CD4-positive, alpha-beta T cell treated with Interleukin-4 for 4 hours (primary cell): ENCODE results near the gene CHAC1.

Experiments used
- DNase-seq: peaks from one replicate; pipeline ENCODE4 v3.0.0-alpha.2; 2020

The CHAC1 gene, protein sequence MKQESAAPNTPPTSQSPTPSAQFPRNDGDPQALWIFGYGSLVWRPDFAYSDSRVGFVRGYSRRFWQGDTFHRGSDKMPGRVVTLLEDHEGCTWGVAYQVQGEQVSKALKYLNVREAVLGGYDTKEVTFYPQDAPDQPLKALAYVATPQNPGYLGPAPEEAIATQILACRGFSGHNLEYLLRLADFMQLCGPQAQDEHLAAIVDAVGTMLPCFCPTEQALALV

DNA sequence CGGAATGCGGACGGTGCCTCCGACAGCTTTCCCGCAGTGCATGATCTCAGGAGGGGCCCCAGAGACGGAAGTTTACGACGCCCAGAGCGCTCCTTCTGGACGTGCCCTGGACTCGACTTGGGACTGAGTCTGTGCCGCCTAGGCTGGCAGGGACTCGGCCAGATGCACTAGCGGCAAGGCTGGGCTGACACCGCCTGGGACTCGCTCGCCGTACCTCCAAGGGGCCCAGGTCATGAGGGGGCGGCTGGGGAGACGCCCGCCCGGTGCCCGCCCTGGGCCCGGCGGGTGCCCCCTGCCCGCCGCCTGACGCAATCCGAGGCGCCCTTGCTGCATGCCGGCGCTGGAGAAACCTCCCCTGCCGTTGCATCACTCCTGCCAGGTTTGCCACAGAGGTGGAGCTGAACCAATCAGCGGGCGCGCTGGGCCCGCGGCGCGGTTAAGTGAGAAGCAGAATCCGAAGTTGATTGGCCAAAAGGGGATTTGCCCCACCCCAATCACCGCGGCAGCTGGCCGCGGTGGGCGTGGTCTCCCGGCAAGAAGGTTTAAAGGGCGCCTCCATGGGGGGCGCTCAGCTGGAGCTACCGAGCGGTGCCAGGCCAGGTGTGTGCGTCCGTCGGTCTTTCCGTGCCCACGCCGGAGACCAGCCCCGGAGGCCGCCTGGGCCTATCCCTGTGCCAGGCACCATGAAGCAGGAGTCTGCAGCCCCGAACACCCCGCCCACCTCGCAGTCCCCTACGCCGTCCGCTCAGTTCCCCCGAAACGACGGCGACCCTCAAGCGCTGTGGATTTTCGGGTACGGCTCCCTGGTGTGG lies at the start of gene CHAC1:
CHAC1 (plus strand) TSS at position 571 of the 812 bp plus-strand sequence; CDS start at position 684, 113 bp downstream.
- DNase-seq = peak; percentile 95

DNA sequence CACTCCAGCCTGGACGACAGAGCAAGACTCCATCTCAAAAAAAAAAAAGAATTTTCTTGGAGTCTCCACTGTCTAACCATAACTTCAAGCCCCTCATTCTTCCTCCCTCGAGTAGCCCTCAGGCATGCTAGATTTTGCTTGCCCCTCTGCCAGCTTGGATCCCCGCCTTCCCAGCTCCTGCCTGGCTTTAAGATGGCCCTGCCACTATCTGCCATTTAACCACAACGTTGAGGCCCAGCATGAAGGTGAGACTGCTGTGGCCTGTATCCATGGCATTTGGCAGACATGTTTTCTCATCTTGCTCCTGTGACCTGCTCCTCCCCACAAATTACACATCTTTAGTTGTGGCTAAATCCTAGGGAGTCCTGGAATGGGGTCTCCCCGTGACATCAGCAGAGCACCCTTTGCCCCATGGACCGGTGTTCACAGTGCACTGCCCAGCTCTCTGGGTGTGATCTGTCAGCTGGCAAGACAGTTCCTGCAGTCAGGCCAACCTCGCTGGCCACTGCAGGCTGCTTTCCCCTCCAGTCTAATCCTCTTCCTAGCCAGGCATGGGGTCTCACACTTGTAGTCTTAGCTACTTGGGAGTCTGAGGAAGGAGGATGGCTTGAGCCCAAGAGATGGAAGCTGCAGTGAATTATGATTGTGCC lies 48.6 kb upstream of the CHAC1 start:
- DNase-seq = no peak

DNA sequence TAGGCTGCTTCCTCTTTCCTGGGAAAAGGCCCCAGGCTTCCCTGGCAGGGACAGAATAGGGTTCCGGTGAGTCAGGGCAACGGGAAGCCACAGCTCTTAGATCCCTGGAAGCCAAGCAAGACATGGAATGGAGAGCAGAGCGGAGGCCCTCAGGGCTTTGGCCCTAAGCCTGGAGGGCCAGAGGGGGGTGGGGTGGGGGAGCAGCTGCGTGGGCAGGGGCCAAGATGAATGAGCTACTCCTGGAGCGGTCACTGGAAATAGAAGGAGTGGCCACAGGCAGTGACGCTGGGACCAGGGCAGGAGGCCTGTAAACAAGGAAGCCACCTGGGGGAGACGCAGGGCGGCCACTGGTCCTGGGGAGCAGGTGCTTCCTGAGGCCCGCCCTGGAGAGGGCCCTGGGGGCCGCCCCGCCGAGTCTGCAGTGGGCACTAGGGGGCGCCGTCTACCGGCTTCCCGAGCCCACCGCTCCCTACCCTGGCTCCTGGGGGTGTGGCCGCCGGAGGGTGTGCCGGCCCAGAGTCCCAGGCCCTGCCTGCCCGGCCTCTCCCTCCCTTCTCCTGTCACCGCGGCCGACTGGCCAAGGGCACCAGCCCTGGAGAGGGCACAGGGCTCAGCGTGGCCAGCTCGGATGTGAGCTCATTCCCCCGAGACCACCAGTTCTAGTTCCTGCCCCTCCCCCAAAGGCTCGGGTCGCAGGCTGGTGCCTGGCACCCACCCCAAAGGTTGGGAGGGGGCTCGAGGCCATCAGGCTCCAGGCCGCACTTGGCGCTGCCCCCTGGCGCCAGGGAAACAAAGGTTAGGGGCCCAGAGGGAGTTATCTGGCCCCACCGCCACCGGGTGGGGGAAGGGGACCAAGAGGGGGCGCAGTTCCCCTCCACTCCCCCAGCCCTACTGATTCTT lies 46.9 kb upstream of the CHAC1 start:
- DNase-seq = peak; percentile 46

DNA sequence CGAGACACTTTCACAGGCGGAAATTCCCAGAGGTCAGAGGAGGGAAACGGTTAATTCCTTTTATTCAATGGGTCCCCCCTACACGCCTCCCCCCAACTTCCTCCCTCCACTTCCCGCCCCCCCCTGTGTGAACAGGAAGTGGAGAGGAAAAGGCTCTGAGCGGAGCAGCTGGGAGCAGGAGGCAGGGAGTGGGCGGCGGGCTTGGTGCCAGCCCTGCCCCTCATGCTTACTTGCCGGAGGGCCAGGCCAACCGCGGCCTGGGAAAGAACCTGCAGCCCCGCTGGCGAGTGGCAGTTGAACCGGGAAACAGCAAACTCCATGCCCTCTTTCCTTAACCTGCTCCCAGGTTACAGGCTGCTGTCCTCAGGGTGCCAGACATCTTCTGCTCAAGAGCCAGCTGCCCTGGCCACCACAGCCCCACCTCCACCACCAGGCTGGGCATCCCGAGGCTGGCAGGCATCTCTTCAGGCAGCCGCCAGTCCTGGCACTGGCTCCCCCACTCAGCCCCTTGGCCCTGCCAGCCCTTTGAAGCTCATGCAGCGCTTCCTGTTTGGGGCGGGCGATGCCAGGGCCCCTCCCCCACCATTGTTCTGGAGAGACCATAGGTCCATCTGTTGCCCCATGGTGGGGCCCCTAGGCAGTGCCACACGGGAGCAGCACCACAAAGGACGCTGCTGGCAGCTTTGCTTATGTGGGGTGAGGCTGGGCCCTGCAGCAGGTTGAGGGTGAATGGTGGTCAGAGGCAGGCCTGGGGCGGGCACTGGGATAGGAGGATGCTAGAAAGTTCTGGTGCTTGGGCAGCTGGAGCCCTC lies 46.1 kb upstream of the CHAC1 start:
- DNase-seq = peak; percentile 48

DNA sequence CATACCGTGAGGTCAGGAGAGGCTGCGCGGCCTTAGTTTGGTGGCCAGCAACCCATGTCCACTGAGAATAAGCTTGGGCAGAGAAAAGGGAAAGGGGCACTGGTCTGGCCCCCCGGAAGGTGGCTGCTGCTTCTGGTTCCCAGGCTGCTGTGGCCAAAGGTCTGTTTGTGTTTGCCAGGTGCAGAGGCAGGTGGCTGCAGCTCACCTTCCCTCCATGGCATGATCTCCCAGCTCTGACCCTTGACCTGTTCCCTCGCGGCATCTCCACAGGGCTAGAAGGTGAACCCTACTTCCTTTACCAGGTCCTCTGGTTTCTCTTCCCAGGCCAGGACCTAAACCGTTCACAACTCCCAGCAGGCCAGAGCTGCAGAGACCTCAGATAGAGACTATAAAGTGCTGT lies 45.2 kb upstream of the CHAC1 start:
- no peak for DNase-seq

DNA sequence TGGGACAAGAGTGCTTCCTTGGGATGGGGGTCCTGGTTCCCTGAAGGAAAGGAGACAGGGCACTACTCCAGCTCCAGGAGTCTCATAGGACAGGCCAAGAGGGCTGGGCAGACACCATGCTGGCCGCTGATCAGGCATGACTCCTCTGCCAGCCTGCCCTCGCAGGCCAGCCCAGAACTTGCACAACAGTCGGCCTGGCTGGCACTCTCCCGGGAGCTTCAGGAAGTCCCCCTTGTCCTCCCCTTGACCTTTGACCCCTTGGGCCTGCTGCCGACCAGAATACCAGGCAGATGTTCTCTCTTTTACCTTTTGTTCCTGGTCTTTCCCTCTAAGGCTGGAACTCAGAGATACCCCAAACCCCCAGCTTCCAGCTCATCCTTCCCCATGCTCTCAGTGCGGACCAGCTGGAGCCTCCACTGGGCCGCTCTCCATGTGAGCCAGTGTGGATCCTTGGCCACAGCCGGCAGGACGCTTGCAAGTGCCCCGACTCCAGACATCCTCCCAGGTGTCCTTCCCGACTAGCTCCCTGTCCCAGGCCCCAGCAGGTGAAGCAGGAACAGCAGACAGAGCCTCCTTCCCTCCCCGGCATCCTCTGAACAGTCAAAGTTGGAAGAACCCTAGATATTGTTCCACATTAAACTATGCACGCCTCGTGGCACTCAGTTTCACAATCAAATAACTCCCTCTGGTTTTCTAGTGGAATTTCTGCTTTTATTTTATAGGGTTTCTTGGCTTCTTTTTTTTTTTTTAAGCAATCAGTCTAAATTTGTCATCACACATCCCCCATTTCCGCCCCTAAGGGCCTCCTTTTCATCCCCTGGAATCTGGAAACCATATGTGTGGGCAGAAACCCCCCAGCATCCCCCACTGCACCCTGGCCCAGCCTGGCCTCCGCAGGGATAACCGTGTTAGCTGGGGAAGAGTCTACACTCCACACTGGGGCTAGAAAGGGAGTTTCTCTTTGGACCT lies 43.3 kb upstream of the CHAC1 start:
- DNase-seq = no peak

DNA sequence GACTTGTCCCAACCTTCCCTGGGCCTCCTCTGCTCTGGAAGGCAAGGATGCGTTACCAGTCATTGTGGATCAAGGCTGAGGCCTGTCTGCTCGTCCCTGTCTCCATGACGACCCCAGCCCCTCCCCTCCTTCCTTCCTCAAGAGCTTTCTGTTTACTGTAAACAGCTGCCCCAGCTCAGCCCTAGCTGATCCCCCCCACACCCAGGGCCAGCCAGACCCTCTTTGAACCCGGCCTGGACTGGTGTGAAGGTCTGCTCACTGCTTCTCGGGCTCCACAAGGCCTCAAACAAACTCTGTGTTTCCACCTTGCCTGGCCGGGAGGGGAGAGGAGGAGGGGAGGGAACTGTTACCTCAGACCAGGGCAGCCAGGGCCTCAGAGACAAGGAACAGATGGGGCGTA lies 42.1 kb upstream of the CHAC1 start:
- DNase-seq = no peak

DNA sequence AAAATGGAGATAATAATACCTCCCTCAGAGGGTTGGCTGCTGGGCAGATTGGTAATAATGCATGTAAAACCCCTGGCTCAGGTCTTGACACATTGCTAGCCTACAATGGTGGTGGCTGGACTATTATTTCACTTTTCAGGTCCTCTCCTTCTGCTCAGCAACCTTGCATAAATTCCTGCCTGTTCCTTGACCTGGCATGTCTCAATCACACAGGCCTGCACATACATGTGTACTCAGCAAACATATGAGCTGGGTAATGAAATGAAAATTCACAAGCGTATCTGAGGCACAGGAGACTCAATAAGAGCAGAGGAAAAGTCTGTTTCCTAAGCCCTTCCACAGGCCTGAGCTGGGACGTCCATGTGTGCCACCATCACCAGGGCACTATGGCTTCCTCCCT lies 41.6 kb upstream of the CHAC1 start:
- DNase-seq = no peak

DNA sequence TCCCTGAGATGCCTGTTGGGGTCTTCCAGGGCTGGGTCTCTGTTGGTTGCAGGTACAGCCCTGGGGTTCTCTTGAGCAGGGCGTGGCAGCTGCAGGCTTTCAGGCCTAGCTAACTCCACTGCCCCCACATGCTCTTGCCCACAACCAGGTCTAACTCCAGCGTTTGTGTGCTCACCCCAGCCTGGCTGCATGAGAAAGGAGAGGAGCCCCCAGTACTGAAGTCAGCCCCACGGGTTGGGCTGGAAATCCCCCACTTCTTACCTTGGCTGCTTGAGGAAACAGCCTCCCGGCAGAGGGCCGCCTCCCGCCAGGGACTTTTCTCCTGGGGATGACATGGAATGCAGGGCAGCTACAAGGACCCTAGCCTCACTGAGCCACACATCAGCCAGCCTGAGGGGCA lies 40.8 kb upstream of the CHAC1 start:
- no peak for DNase-seq

DNA sequence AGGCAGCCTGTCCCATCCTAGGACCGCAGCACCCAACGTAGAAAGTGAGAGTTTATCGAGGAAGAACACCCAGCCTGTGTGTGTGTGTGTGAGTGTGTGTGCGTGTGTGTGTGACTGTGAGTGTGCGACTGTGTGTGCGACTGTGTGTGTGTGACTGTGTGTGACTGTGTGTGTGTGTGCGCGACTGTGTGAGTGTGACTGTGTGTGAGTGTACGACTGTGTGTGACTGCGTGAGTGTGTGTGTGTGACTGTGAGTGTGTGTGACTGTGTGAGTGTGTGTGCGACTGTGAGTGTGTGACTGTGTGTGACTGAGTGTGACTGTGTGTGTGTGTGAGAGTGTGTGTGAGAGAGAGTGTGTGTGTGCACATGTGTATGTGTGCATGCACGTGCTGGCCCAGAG lies 39.3 kb upstream of the CHAC1 start:
- DNase-seq = no peak

DNA sequence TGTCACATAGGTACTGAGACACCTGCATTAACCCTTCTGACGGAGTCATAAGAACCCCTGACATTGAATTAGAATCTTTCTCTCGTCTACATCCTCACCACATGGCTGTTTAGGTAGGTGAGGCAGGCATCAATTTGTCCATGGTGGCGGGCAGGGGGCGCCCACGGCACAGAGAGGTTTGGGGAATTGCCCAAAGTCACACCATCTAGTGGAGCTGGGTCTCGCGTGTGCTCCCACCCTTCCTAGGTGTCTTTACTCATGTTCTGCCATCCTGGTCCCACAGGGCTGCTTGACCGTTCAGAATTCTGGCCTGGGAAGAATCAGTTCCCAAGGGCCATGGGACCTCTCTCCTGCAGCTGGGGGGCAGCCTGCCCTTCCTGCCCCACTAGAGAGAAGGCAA lies 38.8 kb upstream of the CHAC1 start:
- DNase-seq = no peak

DNA sequence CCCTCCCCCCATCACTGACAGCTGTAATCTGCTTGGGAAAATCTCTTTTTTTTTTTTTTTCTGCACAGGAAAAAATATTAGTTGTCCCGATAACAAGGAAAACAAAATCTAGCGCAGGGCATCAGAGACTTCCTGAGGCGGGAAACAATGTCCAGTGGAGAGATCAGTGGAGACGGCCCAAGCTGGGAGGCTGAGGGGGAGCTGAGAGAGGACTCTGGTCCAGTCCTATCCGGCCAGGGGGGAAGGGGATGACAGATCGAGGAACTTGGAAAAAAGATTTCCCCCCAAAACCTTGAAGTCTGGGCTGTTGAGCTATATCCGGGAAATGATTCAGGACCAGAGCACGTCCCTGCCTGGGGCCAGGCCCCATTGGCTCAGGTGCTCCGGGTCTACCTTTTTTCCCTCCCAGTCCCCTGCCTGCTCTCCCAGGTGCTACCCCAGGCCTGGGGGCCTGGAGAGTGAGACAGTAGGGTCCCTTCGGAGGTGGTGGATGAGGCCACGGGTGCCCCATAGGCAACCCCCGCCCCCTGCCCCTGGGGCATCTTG lies 38.1 kb upstream of the CHAC1 start:
- DNase-seq = no peak

DNA sequence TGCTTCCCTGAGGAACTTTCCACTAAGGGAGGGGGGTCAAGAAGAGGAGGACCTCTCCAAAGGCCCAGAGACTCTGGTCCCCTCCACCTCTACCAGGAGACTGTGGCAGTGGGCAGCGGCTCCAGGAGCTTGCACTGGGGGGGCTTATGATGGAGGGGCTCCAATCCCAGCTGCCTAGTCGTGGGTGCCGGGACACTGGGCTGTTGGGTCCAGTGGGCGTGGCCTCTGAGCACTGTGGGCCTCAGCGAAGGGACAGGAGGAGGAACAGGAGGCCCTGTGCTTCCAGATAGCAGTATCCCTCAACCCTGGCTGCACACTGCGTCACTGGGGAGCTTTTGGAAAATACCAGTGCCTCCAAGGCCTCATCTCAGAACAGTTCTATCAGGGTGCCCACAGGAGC lies 37.6 kb upstream of the CHAC1 start:
- no peak for DNase-seq

DNA sequence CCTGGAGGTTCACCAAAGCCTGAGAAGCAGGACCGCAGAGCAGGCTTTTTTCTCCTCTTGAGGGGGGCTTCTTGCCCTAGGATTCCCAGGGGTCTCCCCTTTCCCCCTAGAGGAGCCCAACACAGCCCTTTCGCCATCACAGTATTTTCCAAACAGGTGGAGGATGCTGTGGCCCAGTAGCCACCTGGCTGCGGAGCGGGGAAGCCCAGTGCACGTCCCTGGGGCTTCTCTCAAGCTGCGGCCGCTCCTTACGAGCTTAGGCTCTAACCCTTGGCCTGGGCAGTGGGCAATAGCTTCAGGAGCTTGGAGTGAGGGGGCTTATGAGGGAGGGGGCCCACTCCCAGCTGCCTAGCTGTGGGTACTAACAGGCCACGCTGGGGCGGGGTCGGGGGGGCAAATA lies 35.7 kb upstream of the CHAC1 start:
- DNase-seq = no peak

DNA sequence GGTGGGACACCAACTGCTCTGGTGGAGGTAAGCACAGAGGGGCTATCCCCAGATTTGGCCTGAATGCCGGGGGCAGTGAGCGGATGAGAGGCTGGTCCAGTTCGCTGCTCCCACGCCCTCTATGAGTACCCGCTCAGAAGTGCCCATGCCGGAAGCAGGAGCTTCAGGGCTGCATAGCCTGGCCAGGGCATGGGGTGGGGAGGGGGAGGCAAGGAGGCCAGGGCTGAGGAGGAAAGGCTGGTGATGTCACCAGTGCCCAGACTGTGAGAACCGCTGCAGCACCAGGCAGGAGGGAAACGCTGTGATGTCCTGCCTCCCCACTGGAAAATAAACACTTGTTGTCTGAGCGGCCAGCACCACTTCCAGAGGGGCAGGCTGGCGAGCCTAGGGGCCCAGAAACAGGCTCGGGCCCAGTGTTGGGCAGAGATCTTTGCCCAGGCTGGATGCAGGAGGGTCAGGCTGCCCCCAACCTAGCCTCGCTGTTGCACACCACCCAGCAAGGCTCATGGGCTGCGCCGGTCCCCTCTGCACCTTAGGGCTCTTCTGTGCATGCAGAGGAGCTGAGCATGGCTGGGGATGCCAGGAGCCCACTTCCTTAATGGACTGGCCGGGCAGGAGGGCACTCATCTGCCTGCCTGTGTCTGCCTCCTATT lies 35.0 kb upstream of the CHAC1 start:
- no peak for DNase-seq

DNA sequence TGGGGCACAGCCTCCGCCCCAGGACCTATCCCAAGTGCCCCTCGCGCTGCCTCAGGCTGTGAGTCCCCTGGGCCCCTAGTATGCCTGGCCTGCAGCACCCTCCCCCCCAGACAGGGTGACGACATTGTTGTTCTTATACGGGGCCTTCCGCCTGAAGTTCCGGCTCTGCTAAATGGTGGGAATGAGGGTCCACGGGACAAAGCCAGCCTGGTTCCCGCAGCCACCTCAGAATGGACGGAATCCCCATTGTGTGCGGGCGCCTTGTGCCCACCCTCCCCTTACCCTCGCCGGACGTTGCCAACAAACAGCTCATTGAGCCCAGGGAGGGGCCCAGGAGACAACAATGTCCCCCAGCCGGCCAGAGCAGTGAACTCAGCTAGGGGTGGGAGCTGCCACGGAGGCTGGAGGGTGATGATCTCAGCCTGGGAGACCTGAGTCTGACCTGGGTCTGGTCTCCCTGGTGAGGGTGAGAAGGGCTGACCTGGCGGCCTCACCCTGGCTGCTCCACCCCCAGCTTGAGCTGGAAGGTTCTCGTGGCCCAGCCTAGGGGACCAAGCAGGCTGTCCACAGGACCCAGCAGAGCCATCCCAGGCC lies 34.4 kb upstream of the CHAC1 start:
- no peak for DNase-seq

DNA sequence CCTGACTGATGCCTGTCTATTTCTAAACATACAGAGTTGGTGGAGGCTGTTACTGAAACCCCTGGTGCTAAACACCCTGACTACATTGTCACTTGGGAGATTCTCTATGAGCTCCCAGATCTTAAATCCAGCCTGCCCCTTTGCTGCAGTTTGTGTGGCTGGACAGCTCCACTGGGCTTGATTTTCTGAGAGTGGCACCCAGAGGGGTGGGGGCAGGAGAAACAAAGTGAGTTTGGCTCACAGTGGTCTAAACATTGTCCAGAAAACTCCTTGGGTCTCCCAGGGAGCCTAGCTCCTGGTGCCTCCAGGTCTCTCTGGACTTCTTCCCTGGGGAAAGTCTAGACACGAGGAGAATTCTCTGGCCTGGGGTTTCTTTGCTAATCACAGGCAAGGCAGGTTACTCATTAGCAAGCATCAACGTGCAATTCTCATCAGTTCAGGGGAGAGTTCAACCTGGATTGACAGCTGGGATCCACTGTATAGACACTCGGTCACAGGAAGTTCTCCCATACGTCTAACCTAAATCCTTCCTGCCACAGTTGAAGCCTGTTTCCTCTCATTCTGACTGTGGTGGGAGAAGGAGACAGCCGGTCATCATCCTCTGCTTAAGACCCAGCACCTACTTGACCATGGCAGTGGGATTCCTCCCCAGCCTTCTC lies 31.2 kb upstream of the CHAC1 start:
- no peak for DNase-seq

DNA sequence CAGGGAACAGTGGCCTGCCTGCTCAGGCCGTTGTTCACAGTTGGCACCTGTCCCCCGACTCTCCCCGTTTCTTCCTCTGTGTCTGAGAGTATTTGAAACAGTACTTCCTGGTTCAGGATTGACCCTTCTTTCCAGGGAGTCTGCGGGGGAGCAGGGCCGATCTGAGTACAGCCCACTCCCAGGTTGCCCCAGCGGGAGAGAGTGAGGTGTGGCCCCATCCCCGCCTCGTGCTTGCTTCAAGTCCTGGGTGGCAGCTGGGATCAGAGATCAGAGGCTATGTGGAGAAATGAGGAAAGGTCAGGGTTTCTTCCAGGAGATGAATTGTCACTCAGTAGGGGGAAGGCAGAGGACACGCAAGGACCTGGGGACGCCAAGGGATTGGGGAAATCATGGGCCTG lies 30.7 kb upstream of the CHAC1 start:
- no peak for DNase-seq

DNA sequence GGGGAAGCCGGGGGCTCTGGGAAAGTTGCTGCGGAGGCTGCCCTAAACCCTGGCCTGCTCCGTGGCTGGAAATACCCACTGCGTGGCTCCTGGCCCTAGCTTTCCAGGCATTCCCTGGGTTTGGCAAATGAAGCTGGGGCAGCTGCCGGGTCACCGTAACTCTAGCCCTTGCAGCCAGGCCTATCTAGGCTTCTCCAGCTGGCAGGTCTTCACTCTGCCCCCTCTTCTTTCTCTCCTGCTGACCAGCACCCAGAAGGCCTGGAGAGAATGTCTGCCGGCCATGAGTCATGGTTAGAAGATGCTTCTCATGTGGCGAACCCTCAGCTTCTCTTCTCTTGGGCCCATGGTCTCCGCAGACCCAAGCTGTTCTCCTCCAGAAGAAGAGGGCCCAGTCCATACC lies 29.7 kb upstream of the CHAC1 start:
- DNase-seq = no peak
